ENCODE results near the gene SEC24A.
"Not testable (repeated sequence)": the region's sequence is repeated elsewhere in the genome, so short reads cannot be mapped to it uniquely, and the experiment has no call there.

SEC24A gene

GRCh38 chr5:134648425-134649162 lies at the start of gene SEC24A:
Gene SEC24A (plus strand): TSS chr5:134648785. CDS start chr5:134649077, 292 bp downstream.
- DNase-seq: peak; percentile 73 to 83 (median 78)

GRCh38 chr5:134599820-134600219 lies 48.8 kb upstream of the SEC24A start:
- not testable (repeated sequence) for DNase-seq

- no peak for DNase-seq
Measured at GRCh38 chr5:134600600-134600999, 48.0 kb upstream of the SEC24A start.

GRCh38 chr5:134603059-134603458 lies 45.5 kb upstream of the SEC24A start:
- no peak for DNase-seq

GRCh38 chr5:134604908-134605307 lies 43.7 kb upstream of the SEC24A start:
- no peak for DNase-seq

GRCh38 chr5:134606726-134607125 lies 41.9 kb upstream of the SEC24A start:
- no peak for DNase-seq

- no peak for DNase-seq
Measured at GRCh38 chr5:134608555-134608954, 40.0 kb upstream of the SEC24A start.

GRCh38 chr5:134609232-134609851 lies 39.2 kb upstream of the SEC24A start:
- DNase-seq: no peak

GRCh38 chr5:134610725-134611124 lies 37.9 kb upstream of the SEC24A start:
- no peak for DNase-seq

- DNase-seq: peak in 1 of 3 experiments; percentile 4
Measured at GRCh38 chr5:134611515-134611914, 37.1 kb upstream of the SEC24A start.

- DNase-seq: no peak
Measured at GRCh38 chr5:134614450-134615085, 34.0 kb upstream of the SEC24A start.

GRCh38 chr5:134620634-134621033 lies 28.0 kb upstream of the SEC24A start:
- no peak for DNase-seq

- no peak for DNase-seq
Measured at GRCh38 chr5:134625559-134625958, 23.0 kb upstream of the SEC24A start.

- no peak for DNase-seq
Measured at GRCh38 chr5:134626369-134627014, 22.1 kb upstream of the SEC24A start.

- no peak for DNase-seq
Measured at GRCh38 chr5:134634227-134634626, 14.4 kb upstream of the SEC24A start.

- not testable (repeated sequence) for DNase-seq
Measured at GRCh38 chr5:134635366-134635765, 13.2 kb upstream of the SEC24A start.

- DNase-seq: no peak
Measured at GRCh38 chr5:134637116-134637721, 11.4 kb upstream of the SEC24A start.

- DNase-seq: no peak
Measured at GRCh38 chr5:134638760-134639201, 9.8 kb upstream of the SEC24A start.

GRCh38 chr5:134642931-134643530 lies 5.6 kb upstream of the SEC24A start:
- no peak for DNase-seq

- peak in 2 of 3 experiments; percentile 19 to 36 for DNase-seq
Measured at GRCh38 chr5:134647750-134648424, 698 bp upstream of the SEC24A start.

- no peak for DNase-seq
Measured at GRCh38 chr5:134649163-134649835, 714 bp downstream of the SEC24A start.
